Fibroblast of skin of left biceps (primary cell): Measurements from ENCODE around the gene PHF20.
A peak's percentile ranks its signal among the peaks of the same experiment; 100 is the strongest.
"Not testable (repeated sequence)": the region's sequence is repeated elsewhere in the genome, so short reads cannot be mapped to it uniquely, and the experiment has no call there.

Experiments
- DNase-seq, 2 experiments: peaks; one replicate each; pipeline ENCODE4 v3.0.0-alpha.2; 2013; ENCODE audit warnings: low read depth in 2 of 2

Gene PHF20

GRCh38 chr20:35839904-35840303 is 68.1 kb downstream of the PHF20 start:
- no peak for DNase-seq

GRCh38 chr20:35840421-35840820 is 68.6 kb downstream of the PHF20 start:
- DNase-seq = no peak

- DNase-seq = no peak
Observed at GRCh38 chr20:35842361-35842760, 70.5 kb downstream of the PHF20 start.

- DNase-seq = not testable (repeated sequence)
Observed at GRCh38 chr20:35843894-35844293, 72.1 kb downstream of the PHF20 start.

GRCh38 chr20:35845561-35845960 is 73.7 kb downstream of the PHF20 start:
- no peak for DNase-seq

GRCh38 chr20:35849706-35850105 is 77.9 kb downstream of the PHF20 start:
- DNase-seq = no peak

GRCh38 chr20:35851659-35852058 is 79.8 kb downstream of the PHF20 start:
- not testable (repeated sequence) for DNase-seq

GRCh38 chr20:35854713-35855348 is 83.0 kb downstream of the PHF20 start:
- DNase-seq = no peak

- DNase-seq = not testable (repeated sequence)
Observed at GRCh38 chr20:35855641-35856040, 83.8 kb downstream of the PHF20 start.

- DNase-seq = no peak
Observed at GRCh38 chr20:35856866-35857265, 85.1 kb downstream of the PHF20 start.

- DNase-seq = peak; percentile 39 to 47
Observed at GRCh38 chr20:35866418-35867202, 94.8 kb downstream of the PHF20 start.

GRCh38 chr20:35870541-35871258 is 98.9 kb downstream of the PHF20 start:
- no peak for DNase-seq

- DNase-seq = no peak
Observed at GRCh38 chr20:35871259-35871771, 99.5 kb downstream of the PHF20 start.

GRCh38 chr20:35876033-35876320 is 104.2 kb downstream of the PHF20 start:
- no peak for DNase-seq

GRCh38 chr20:35877611-35878010 is 105.8 kb downstream of the PHF20 start:
- no peak for DNase-seq

- DNase-seq = no peak
Observed at GRCh38 chr20:35878113-35878625, 106.4 kb downstream of the PHF20 start.

- no peak for DNase-seq
Observed at GRCh38 chr20:35881676-35882075, 109.9 kb downstream of the PHF20 start.

GRCh38 chr20:35882427-35883161 is 110.8 kb downstream of the PHF20 start:
- not testable (repeated sequence) for DNase-seq

GRCh38 chr20:35883336-35883777 is 111.5 kb downstream of the PHF20 start:
- no peak for DNase-seq

- DNase-seq = peak; percentile 96 to 97
Observed at GRCh38 chr20:35883778-35884540, 112.1 kb downstream of the PHF20 start.

GRCh38 chr20:35884541-35884865 is 112.7 kb downstream of the PHF20 start:
- DNase-seq = no peak
